Naive thymus-derived CD4-positive, alpha-beta T cell (primary cell): ENCODE data around the gene CCDC120. TPM values are rescaled to one million over a fixed set of nuclear protein-coding genes. Genes with fewer than 3 reads are reported as not detected.
A peak's percentile ranks its signal among the peaks of the same experiment; 100 is the strongest.

Experiments used
- ATAC-seq: fragments of 150-1000 bp; cut with Tn5 transposase; 2 replicates; pipeline ENCODE4 v1.10.0; 2021; ENCODE audit warnings: mild to moderate bottlenecking, moderate library complexity
- CTCF ChIA-PET: fragments of 350-600 bp; sonication (Branson Sonifier 250); formaldehyde crosslinking; loops from one replicate; lab custom pipeline; 2021; ENCODE audit warnings: antibody characterized with exemption; lab: Charles Lee
- POLR2A ChIA-PET: fragments of 350-600 bp; sonication (Branson Sonifier 250); formaldehyde crosslinking; loops from one replicate; lab custom pipeline; 2021; ENCODE audit warnings: antibody characterized with exemption, inconsistent platforms; lab: Charles Lee
- DNase-seq, 9 donors: peaks; one replicate each; pipeline versions ENCODE4 v3.0.0 to v3.0.0-alpha.2; 2020 to 2022; ENCODE audit warnings: mixed read lengths in 1 of 9
- H3K27ac ChIP-seq: one replicate; pipeline ENCODE4 v1.7.0; 2013; ENCODE audit warnings: mild to moderate bottlenecking, low read depth, low read length, moderate library complexity
- H3K27me3 ChIP-seq, 2 donors: one replicate each; pipeline ENCODE4 v1.7.0; 2013; ENCODE audit warnings: low read length in 2 of 2, mild to moderate bottlenecking in 2 of 2, moderate library complexity in 2 of 2; ENCODE audit not compliant: control insufficient read depth in 2 of 2, insufficient read depth in 2 of 2
- H3K36me3 ChIP-seq, 3 experiments: 1 replicate in 2 of 3; 2 replicates in 1 of 3; pipeline ENCODE4 v1.7.0; 2013; ENCODE audit warnings: low read length in 3 of 3, mild to moderate bottlenecking in 3 of 3, moderate library complexity in 1 of 3; ENCODE audit not compliant: insufficient read depth in 3 of 3, control insufficient read depth in 2 of 3
- H3K4me1 ChIP-seq, 2 donors: one replicate each; pipeline ENCODE4 v1.7.0; 2013; ENCODE audit warnings: low read length in 2 of 2, mild to moderate bottlenecking in 2 of 2, moderate library complexity in 1 of 2; ENCODE audit not compliant: control insufficient read depth in 2 of 2, insufficient read depth in 2 of 2
- H3K4me3 ChIP-seq: 2 replicates; pipeline ENCODE4 v1.7.0; 2013; ENCODE audit warnings: mild to moderate bottlenecking, low read length
- H3K9me3 ChIP-seq, 3 experiments: 1 replicate in 2 of 3; 2 replicates in 1 of 3; pipeline ENCODE4 v1.7.0; 2013; ENCODE audit warnings: low read length in 3 of 3; ENCODE audit not compliant: control insufficient read depth in 2 of 3
- H3K27ac Mint-ChIP-seq, 9 donors: one replicate each; pipeline ENCODE4 v1.8.0; 2020 to 2022; ENCODE audit warnings: mixed read lengths in 9 of 9, mild to moderate bottlenecking in 8 of 9, moderate library complexity in 5 of 9, inconsistent platforms in 2 of 9
- H3K27me3 Mint-ChIP-seq, 5 donors: one replicate each; pipeline ENCODE4 v1.8.0; 2021 to 2022; ENCODE audit warnings: mixed read lengths in 5 of 5, mild to moderate bottlenecking in 1 of 5
- H3K36me3 Mint-ChIP-seq, 5 donors: one replicate each; pipeline ENCODE4 v1.8.0; 2020 to 2022; ENCODE audit warnings: mixed read lengths in 5 of 5, mild to moderate bottlenecking in 3 of 5, inconsistent platforms in 1 of 5
- H3K4me1 Mint-ChIP-seq, 7 donors: one replicate each; pipeline ENCODE4 v1.8.0; 2020 to 2022; ENCODE audit warnings: mixed read lengths in 7 of 7, mild to moderate bottlenecking in 3 of 7, inconsistent platforms in 1 of 7
- H3K4me3 Mint-ChIP-seq, 10 donors: one replicate each; pipeline ENCODE4 v1.8.0; 2020 to 2022; ENCODE audit warnings: mild to moderate bottlenecking in 10 of 10, mixed read lengths in 10 of 10, moderate library complexity in 6 of 10, inconsistent platforms in 2 of 10
- H3K9me3 Mint-ChIP-seq, 11 donors: one replicate each; pipeline ENCODE4 v1.8.0; 2020 to 2022; ENCODE audit warnings: mixed read lengths in 11 of 11, mild to moderate bottlenecking in 4 of 11, inconsistent platforms in 1 of 11, moderate library complexity in 1 of 11
- intact Hi-C, 2 donors: fragments of 100-400 bp; cut with micrococcal nuclease; formaldehyde crosslinking; loops; one replicate each; pipeline ENCODE4 v1.15.1; 2023
- polyA plus RNA-seq, 2 donors: library from polyadenylated mRNA; unstranded; fragments of 300-500 nt; fragmentation: Illumina TruSeq; gene quantifications; one replicate each; pipeline ENCODE4 v1.2.3, GENCODE V29; 2021
- total RNA-seq, 6 experiments: library from RNA in 5 of 6; stranded (reverse) in 5 of 6; gene quantifications; 1 replicate in 5 of 6; 2 replicates in 1 of 6; pipeline ENCODE4 v1.2.3 and lab custom pipeline; 2021 to 2026

Gene CCDC120
- total and polyA plus RNA-seq, 7 experiments from 2014 or later: 1.3 to 15.1 (median 11.0) TPM

DNA sequence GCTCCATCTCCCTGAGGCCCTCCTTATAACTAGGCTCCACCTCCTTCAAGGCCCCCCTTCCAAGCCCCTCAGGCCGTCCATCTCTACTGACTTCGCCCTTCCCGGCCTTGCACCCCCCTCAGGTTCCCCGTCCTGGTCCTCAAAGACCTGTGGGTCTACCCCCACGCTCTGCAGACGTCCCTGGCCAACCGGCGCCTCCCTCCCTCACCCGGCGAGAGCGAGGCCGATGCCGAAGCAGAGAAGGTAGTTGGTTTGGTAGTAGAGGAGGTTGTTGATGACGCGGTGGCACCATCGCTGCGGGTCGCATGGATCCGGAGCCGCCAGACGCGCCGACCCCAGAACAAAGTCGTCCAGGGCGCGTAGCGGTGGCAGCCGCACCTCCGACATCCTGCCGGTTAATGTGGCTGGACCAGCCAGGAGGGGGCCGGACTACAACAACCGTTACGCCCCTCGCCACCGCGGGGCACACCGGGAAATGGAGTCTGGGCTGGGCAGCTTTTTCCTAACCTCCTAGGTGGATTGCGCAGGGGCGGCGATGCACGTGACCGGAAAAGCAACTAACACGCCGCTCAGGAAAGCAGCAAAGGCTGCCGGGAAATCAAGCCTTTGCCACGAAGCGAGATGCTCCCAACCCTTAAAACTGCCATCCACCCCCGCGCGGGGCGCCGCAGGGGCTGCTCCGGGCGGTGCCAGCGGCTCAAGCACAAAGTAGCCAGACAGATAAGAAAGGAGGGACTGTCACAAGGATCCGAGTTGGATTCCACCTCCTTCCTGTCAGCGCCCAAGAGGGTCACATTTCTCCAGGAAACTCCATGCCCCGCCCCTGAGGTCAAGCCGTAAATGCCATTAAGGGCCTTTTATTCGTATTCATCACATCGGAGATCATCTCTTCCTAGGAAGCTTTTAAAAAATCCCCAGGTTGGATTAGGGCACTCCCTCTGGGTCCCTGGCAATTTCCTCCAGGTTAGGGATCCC lies 15.1 kb downstream of the CCDC120 start, which contains the start of gene PRAF2:
TSS of gene PRAF2 (minus strand) at position 402 of the 975 bp plus-strand sequence. CDS start at position 387, 15 bp downstream.
- Mint-ChIP-seq H3K27me3 (no peaks in the 10 kb centered on the region), H3K4me3 (peak within 1 kb of the TSS; percentile 73 to 88 (median 83)), H3K4me1 (peaks cover 9 to 25% (median 16%) of the 10 kb centered on the region in 7 donors), H3K27ac (peak within 1 kb of the TSS; percentile 66 to 91 (median 86)), H3K9me3 (peaks cover 0 to 3% (median 0%) of the 10 kb centered on the region in 11 donors), H3K36me3 (peaks cover 0 to 26% (median 0%) of the 10 kb centered on the region in 5 donors)
- H3K4me1 ChIP-seq: peaks cover 4 to 10% of the 10 kb centered on the region in 2 donors
- ATAC-seq (peak; percentile 99), DNase-seq (peak; percentile 60 to 90 (median 86))
- peaks cover 0 to 16% (median 0%) of the 10 kb centered on the region in 3 experiments for H3K36me3 ChIP-seq
- intact Hi-C loops: loop anchor here (1.0 to 10.0 kb wide), 12 partner anchors 19 to 191 kb away; partner anchors contain the start of genes GPKOW (in 2 of the 2), GRIPAP1 (in 2 of the 2), TFE3 (in 2 of the 2) and FOXP3 (in 1 of the 2)
- POLR2A ChIA-PET: interaction anchor here (1.0 to 1.2 kb wide), 3 partner anchors 21 to 72 kb away, joined by 3 read pairs; partner anchors contain the start of gene GRIPAP1
- no peaks in the 10 kb centered on the region for H3K27me3 ChIP-seq
- CTCF ChIA-PET: interaction anchor here (0.9 kb wide), 1 partner anchor 72 kb away, joined by 3 read pairs; the partner anchor contains the start of gene GRIPAP1
- peak within 1 kb of the TSS; percentile 61 for H3K4me3 ChIP-seq
- H3K9me3 ChIP-seq: no peaks in the 10 kb centered on the region
- peak within 1 kb of the TSS; percentile 78 for H3K27ac ChIP-seq

DNA sequence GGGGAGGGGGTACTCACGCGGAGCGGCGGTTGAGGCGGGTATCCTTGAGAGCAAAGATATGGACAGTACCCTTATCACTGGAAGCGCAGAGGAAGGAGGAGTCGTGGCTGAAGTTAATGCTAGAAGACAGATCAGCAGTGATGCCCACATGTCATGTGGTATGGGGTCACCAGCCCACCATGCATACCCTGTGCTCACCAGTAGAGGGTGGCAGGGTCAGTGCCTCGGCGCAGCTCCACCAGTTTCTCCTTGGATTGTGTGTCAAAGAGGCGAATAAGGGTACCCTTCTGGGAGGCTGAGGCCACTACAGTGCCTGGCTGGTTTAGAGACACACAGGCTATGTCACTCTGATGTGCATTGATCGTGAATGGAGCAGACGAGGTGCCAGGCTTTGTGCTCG lies 16.5 kb downstream of the CCDC120 start:
- H3K4me3 Mint-ChIP-seq: peak overlapping the region in 1 of 10 donors; percentile 31
- POLR2A ChIA-PET: no interaction called here
- CTCF ChIA-PET: no interaction called here
- Histone ChIP-seq H3K4me3 (no peak overlapping the region), H3K9me3 (no peaks in the 10 kb centered on the region), H3K4me1 (peaks cover 4 to 10% of the 10 kb centered on the region in 2 donors), H3K27ac (no peak overlapping the region), H3K27me3 (no peaks in the 10 kb centered on the region), H3K36me3 (peaks cover 0 to 16% (median 0%) of the 10 kb centered on the region in 3 experiments)
- DNase-seq (no peak), ATAC-seq (no peak)
- no peaks in the 10 kb centered on the region for H3K27me3 Mint-ChIP-seq
- intact Hi-C loops: loop anchor here (2.0 to 10.0 kb wide), 4 partner anchors 33 to 189 kb away; partner anchors contain the start of genes FOXP3 (in 1 of the 2), MAGIX (in 1 of the 2), PPP1R3F (in 1 of the 2) and TFE3 (in 1 of the 2)
- H3K36me3 Mint-ChIP-seq: peaks cover 0 to 31% (median 0%) of the 10 kb centered on the region in 5 donors
- peaks cover 12 to 31% (median 20%) of the 10 kb centered on the region in 7 donors for H3K4me1 Mint-ChIP-seq
- peaks cover 0 to 6% (median 0%) of the 10 kb centered on the region in 11 donors for H3K9me3 Mint-ChIP-seq
- H3K27ac Mint-ChIP-seq: peak overlapping the region in 2 of 9 donors; percentile 14 to 48

DNA sequence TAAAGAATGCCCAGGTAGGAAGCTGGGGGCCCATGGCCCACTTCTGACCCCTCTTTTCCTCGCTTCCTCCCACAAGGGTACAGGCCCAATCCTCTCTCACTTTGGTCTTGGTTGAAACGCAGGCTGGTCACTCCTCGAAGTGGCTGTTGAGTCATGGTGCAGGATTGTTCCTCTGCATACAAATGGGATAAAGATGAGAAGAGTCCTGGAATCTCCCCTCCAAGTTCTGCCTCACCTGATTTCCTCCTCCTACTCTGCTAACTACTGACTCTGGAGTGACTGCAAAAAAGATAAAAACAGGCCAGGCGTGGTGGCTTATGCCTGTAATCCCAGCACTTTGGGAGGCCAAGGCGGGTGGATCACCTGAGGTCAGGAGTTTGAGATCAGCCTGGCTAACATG lies 19.1 kb downstream of the CCDC120 start:
- DNase-seq (no peak), ATAC-seq (no peak)
- peaks cover 0 to 2% (median 0%) of the 10 kb centered on the region in 11 donors for H3K9me3 Mint-ChIP-seq
- no peaks in the 10 kb centered on the region for H3K27me3 ChIP-seq
- peak overlapping the region in 2 of 9 donors; percentile 12 to 36 for H3K27ac Mint-ChIP-seq
- no peak overlapping the region for H3K4me3 ChIP-seq
- peaks cover 0 to 16% (median 0%) of the 10 kb centered on the region in 3 experiments for H3K36me3 ChIP-seq
- peaks cover 8 to 27% (median 13%) of the 10 kb centered on the region in 7 donors for H3K4me1 Mint-ChIP-seq
- H3K4me1 ChIP-seq: peaks cover 4 to 5% of the 10 kb centered on the region in 2 donors
- H3K4me3 Mint-ChIP-seq: no peak overlapping the region
- ChIA-PET POLR2A (no interaction called here), CTCF (no interaction called here)
- H3K27ac ChIP-seq: no peak overlapping the region
- H3K36me3 Mint-ChIP-seq: peaks cover 0 to 23% (median 0%) of the 10 kb centered on the region in 5 donors
- no peaks in the 10 kb centered on the region for H3K9me3 ChIP-seq
- intact Hi-C loops: loop anchor here in 1 of 2 donors (10.0 kb wide), 2 partner anchors 87 to 187 kb away; partner anchors contain the start of genes FOXP3, MAGIX and PPP1R3F
- H3K27me3 Mint-ChIP-seq: no peaks in the 10 kb centered on the region

DNA sequence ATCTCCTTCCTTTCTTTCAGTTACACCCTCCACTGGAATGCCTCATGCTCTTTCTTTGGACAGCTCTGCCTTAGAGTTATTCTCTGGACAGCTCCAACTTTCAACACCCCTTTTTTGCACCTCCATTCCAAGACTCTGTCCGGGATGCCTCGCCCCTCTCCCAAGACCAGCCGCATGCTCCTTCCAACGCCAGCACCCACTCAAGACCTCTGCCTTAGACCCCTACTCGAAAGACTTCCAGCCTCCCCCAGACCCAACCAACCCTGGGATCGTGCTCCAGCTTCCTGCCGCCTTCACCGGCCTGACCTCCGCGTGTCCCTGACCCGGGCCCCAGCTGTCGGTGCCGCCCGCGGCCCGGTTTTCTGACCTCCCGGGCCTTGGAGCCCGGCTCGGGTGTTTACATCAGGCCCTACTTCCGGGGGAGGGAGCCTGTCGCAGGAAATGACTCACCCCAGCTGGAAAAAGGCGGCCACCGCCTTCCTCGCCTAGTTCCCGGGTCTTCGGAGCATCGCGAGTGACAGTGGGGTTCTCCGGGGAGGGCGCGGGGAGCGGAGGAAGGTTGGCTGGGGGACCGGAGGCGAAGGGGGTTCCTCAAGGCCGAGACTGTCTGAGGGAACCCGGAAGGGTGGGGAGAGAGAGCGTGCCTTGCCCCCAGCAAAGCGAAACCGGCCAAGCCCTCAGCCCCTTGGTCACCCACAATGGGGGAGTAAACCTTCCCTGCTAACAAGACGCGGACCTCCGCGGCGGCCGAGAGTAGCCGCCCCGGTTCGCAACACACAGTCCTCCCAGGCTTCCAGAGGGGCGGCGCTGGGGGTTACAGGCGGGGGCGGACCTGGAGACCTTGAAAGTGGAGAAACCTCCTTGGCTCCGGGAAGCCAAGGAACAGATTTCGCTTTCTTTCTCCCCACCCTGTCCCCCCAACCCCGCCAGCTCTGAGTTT lies 21.0 kb downstream of the CCDC120 start, which contains the start of gene WDR45:
TSS of gene WDR45 (minus strand) at position 399 of the 940 bp plus-strand sequence. CDS start 1,792 bp downstream, outside the sequence.
- intact Hi-C loops: loop anchor here (1.0 to 10.0 kb wide), 5 partner anchors 22 to 185 kb away; partner anchors contain the start of genes TFE3 (in 2 of the 2), FOXP3 (in 1 of the 2), MAGIX (in 1 of the 2) and PPP1R3F (in 1 of the 2)
- H3K9me3 Mint-ChIP-seq: peaks cover 0 to 2% (median 0%) of the 10 kb centered on the region in 11 donors
- Histone ChIP-seq H3K27me3 (no peaks in the 10 kb centered on the region), H3K9me3 (no peaks in the 10 kb centered on the region), H3K36me3 (peaks cover 0 to 16% (median 0%) of the 10 kb centered on the region in 3 experiments), H3K4me1 (no peaks in the 10 kb centered on the region), H3K27ac (peak within 1 kb of the TSS; percentile 95), H3K4me3 (peak within 1 kb of the TSS; percentile 81)
- peak; percentile 43 to 76 (median 69) for DNase-seq
- H3K4me3 Mint-ChIP-seq: peak within 1 kb of the TSS; percentile 69 to 100 (median 91)
- H3K27ac Mint-ChIP-seq: peak within 1 kb of the TSS; percentile 94 to 100 (median 99)
- ChIA-PET CTCF (no interaction called here), POLR2A (interaction anchor here (0.6 to 2.1 kb wide), 11 partner anchors 9 to 367 kb away, joined by 3 to 12 read pairs (median 4); partner anchors contain the start of gene TFE3)
- H3K27me3 Mint-ChIP-seq: no peaks in the 10 kb centered on the region
- peaks cover 6 to 18% (median 8%) of the 10 kb centered on the region in 7 donors for H3K4me1 Mint-ChIP-seq
- peak; percentile 88 for ATAC-seq
- H3K36me3 Mint-ChIP-seq: peaks cover 0 to 10% (median 0%) of the 10 kb centered on the region in 5 donors

- H3K9me3 ChIP-seq: no peaks in the 10 kb centered on the region
- peak overlapping the region in 3 of 10 donors; percentile 19 to 54 (median 26) for H3K4me3 Mint-ChIP-seq
- peaks cover 0 to 7% (median 0%) of the 10 kb centered on the region in 3 experiments for H3K36me3 ChIP-seq
- H3K9me3 Mint-ChIP-seq: peaks cover 0 to 2% (median 0%) of the 10 kb centered on the region in 11 donors
- peaks cover 6 to 18% (median 8%) of the 10 kb centered on the region in 7 donors for H3K4me1 Mint-ChIP-seq
- no peak overlapping the region for H3K4me3 ChIP-seq
- ATAC-seq: no peak
- intact Hi-C loops: no loop called here
- H3K4me1 ChIP-seq: no peaks in the 10 kb centered on the region
- H3K27ac ChIP-seq: no peak overlapping the region
- no peak for DNase-seq
- CTCF ChIA-PET: no interaction called here
- POLR2A ChIA-PET: no interaction called here
- peaks cover 0 to 10% (median 0%) of the 10 kb centered on the region in 5 donors for H3K36me3 Mint-ChIP-seq
- H3K27ac Mint-ChIP-seq: peak overlapping the region in 4 of 9 donors; percentile 23 to 54 (median 34)
- H3K27me3 ChIP-seq: no peaks in the 10 kb centered on the region
- H3K27me3 Mint-ChIP-seq: no peaks in the 10 kb centered on the region
These were observed 23.6 kb downstream of the CCDC120 start for GRCh38 chrX:49082271-49082871.
